HepG2 (cell line): Measurements from ENCODE around the gene TMEM79. TPM values are rescaled to one million over a fixed set of nuclear protein-coding genes. Genes with fewer than 3 reads are reported as not detected.
A peak's percentile ranks its signal among the peaks of the same experiment; 100 is the strongest.

Experiments
- BATF2 ChIP-seq: sonication (generic); formaldehyde crosslinking; IDR thresholded peaks from 2 replicates; pipeline ENCODE4 v1.8.0; 2022; ENCODE audit warnings: mild to moderate bottlenecking, missing genetic modification reagents, moderate library complexity
- BHLHE40 ChIP-seq: IDR thresholded peaks from 2 replicates; pipeline ENCODE4 v1.6.1; 2011; ENCODE audit warnings: low read length, improper control_type of control experiment
- DMAP1 ChIP-seq: IDR thresholded peaks from 2 replicates; pipeline ENCODE4 v1.6.1; 2016
- DRAP1 ChIP-seq: IDR thresholded peaks from 2 replicates; pipeline ENCODE4 v1.6.1; 2016; ENCODE audit warnings: missing genetic modification reagents, missing compliant biosample characterization
- FOXA3 ChIP-seq: IDR thresholded peaks from 2 replicates; pipeline ENCODE4 v1.6.1; 2016; ENCODE audit warnings: missing genetic modification reagents, missing compliant biosample characterization
- GATAD2A ChIP-seq: IDR thresholded peaks from 2 replicates; pipeline ENCODE4 v1.6.1; 2016
- HDAC1 ChIP-seq: sonication (generic); formaldehyde crosslinking; IDR thresholded peaks from 2 replicates; pipeline ENCODE4 v1.5.1; 2020; ENCODE audit warnings: mild to moderate bottlenecking, missing genetic modification reagents
- HDAC2 ChIP-seq: sonication (generic); formaldehyde crosslinking; IDR thresholded peaks from 2 replicates; pipeline ENCODE4 v1.4.0; 2020; ENCODE audit warnings: missing genetic modification reagents
- MAFK ChIP-seq, 2 experiments: IDR thresholded peaks in 1 of 2; conservative IDR thresholded peaks in 1 of 2; 2 replicates each; pipeline ENCODE4 v1.6.1; 2011; ENCODE audit warnings: improper control_type of control experiment in 2 of 2, low read length in 2 of 2
- MTA1 ChIP-seq: sonication (generic); formaldehyde crosslinking; IDR thresholded peaks from 2 replicates; pipeline ENCODE4 v1.4.0; 2020; ENCODE audit warnings: missing genetic modification reagents, mild to moderate bottlenecking, borderline replicate concordance
- POLR2A ChIP-seq, 2 experiments: IDR thresholded peaks; 2 replicates each; pipeline ENCODE4 v1.6.1; 2011; ENCODE audit warnings: low read depth in 2 of 2, low read length in 2 of 2, mild to moderate bottlenecking in 1 of 2, moderate library complexity in 1 of 2; ENCODE audit not compliant: insufficient read depth in 1 of 2
- PRMT3 ChIP-seq: sonication (generic); formaldehyde crosslinking; IDR thresholded peaks from 2 replicates; pipeline ENCODE4 v1.8.1; 2022; ENCODE audit warnings: low read depth, mild to moderate bottlenecking, moderate library complexity, missing genetic modification reagents, borderline replicate concordance
- SMYD3 ChIP-seq: sonication (generic); formaldehyde crosslinking; IDR thresholded peaks from 2 replicates; pipeline ENCODE4 v1.8.1; 2023; ENCODE audit warnings: mild to moderate bottlenecking, missing genetic modification reagents
- TBX2 ChIP-seq: sonication (generic); formaldehyde crosslinking; IDR thresholded peaks from 2 replicates; pipeline ENCODE4 v1.5.0; 2020; ENCODE audit warnings: missing genetic modification reagents, mild to moderate bottlenecking, borderline replicate concordance
- TFAP4 ChIP-seq: sonication (generic); IDR thresholded peaks from 2 replicates; pipeline ENCODE4 v1.6.1; 2016; ENCODE audit warnings: low read depth, borderline replicate concordance
- TGIF2 ChIP-seq: IDR thresholded peaks from 2 replicates; pipeline ENCODE4 v1.6.1; 2016; ENCODE audit warnings: control low read depth, missing compliant biosample characterization
- THAP11 ChIP-seq: IDR thresholded peaks from 2 replicates; pipeline ENCODE4 v1.6.1; 2016; ENCODE audit warnings: missing biosample characterization, missing genetic modification reagents
- YEATS2 ChIP-seq: sonication (generic); formaldehyde crosslinking; IDR thresholded peaks from 2 replicates; pipeline ENCODE4 v1.4.0; 2020; ENCODE audit warnings: missing genetic modification reagents, borderline replicate concordance
- ZFX ChIP-seq: sonication (generic); formaldehyde crosslinking; IDR thresholded peaks from 2 replicates; pipeline ENCODE4 v1.4.0; 2020; ENCODE audit warnings: mild to moderate bottlenecking, low read depth, missing genetic modification reagents, moderate library complexity
- ZNF276 ChIP-seq: sonication (generic); formaldehyde crosslinking; IDR thresholded peaks from 2 replicates; pipeline ENCODE4 v1.4.0; 2020; ENCODE audit warnings: mild to moderate bottlenecking, low read depth, missing genetic modification reagents
- ZNF383 ChIP-seq: sonication (generic); formaldehyde crosslinking; IDR thresholded peaks from 2 replicates; pipeline ENCODE4 v1.4.0; 2020; ENCODE audit warnings: missing genetic modification reagents, mild to moderate bottlenecking, borderline replicate concordance
- ZNF501 ChIP-seq: sonication (generic); formaldehyde crosslinking; IDR thresholded peaks from 2 replicates; pipeline ENCODE4 v1.5.1; 2020; ENCODE audit warnings: mild to moderate bottlenecking, moderate library complexity, missing genetic modification reagents
- ZNF552 ChIP-seq: sonication (generic); formaldehyde crosslinking; IDR thresholded peaks from 2 replicates; pipeline ENCODE4 v1.9.0; 2022; ENCODE audit warnings: missing genetic modification reagents, mild to moderate bottlenecking, borderline replicate concordance
- ZNF7 ChIP-seq: IDR thresholded peaks from 2 replicates; pipeline ENCODE4 v1.6.1; 2016; ENCODE audit warnings: missing biosample characterization, missing genetic modification reagents
- ZNF878 ChIP-seq: sonication (generic); formaldehyde crosslinking; IDR thresholded peaks from 2 replicates; pipeline ENCODE4 v1.8.1; 2023; ENCODE audit warnings: mild to moderate bottlenecking, missing genetic modification reagents, moderate library complexity
- ZSCAN29 ChIP-seq: sonication (generic); formaldehyde crosslinking; conservative IDR thresholded peaks from 2 replicates; pipeline ENCODE4 v1.4.0; 2020; ENCODE audit warnings: mild to moderate bottlenecking, missing genetic modification reagents
- polyA plus RNA-seq, 8 experiments: library from polyadenylated mRNA; depleted of rRNA in 3 of 8; stranded (reverse) in 7 of 8; unstranded in 1 of 8; fragments of >200 nt; fragmentation: Illumina TruSeq in 4 of 8; extraction: Trizol in 4 of 8; gene quantifications; 2 replicates each; pipeline versions ENCODE4 v1.2.1 to v1.2.3, GENCODE V29; 2011 to 2016; ENCODE audit warnings: low read depth in 4 of 8, missing spikeins in 1 of 8, mixed read lengths in 1 of 8; ENCODE audit not compliant: insufficient read depth in 1 of 8
- total RNA-seq, 5 experiments: library from RNA; depleted of rRNA; stranded (reverse); fragments of >200 nt; fragmentation: Illumina TruSeq; extraction: Trizol; gene quantifications; 2 replicates each; pipeline ENCODE4 v1.2.3, GENCODE V29; 2016; ENCODE audit warnings: low read depth in 1 of 5

The TMEM79 gene
- total and polyA plus RNA-seq, 2 of the 13 experiments (the other 11 are each of a cell fraction or from before 2014, with no cell fraction given) = 1.2 to 1.9 TPM

GRCh38 chr1:156295391-156295947, 11.3 kb downstream of the TMEM79 start, which contains the start of gene GLMP (continued):
- TF ChIP-seq ZNF383 (CRISPR knock-in tag) (no peak), HDAC1 (CRISPR knock-in tag) (peak; percentile 71), YEATS2 (CRISPR knock-in tag) (peak; percentile 82; the same call in 1 of the 2 replicates), ZNF7 (CRISPR knock-in tag) (no peak), DRAP1 (peak; percentile 26; the same call in 1 of the 2 replicates), ZNF552 (CRISPR knock-in tag) (no peak), ZNF878 (CRISPR knock-in tag) (0 out of 2 replicates have a peak, but pooled peaks have one; percentile 41), PRMT3 (CRISPR knock-in tag) (no peak), GATAD2A (peak; percentile 32; the same call in 1 of the 2 replicates), DMAP1 (CRISPR knock-in tag) (peak; percentile 22; the same call in 1 of the 2 replicates), HDAC2 (0 out of 2 replicates have a peak, but pooled peaks have one; percentile 30), SMYD3 (no peak), MTA1 (CRISPR knock-in tag) (no peak), MAFK (conservative IDR thresholded peaks at IDR 0.05 in 1 of 2, IDR thresholded peaks at IDR 0.05 in 1 of 2; ENCODE audit: low read length in 2 of 2) (peak in 1 of 2 experiments; percentile 30; a peak in 1 of 4 replicates), BATF2 (CRISPR knock-in tag) (no peak), FOXA3 (CRISPR knock-in tag) (no peak), THAP11 (CRISPR knock-in tag) (peak; percentile 65; the same call in 1 of the 2 replicates), ZFX (CRISPR knock-in tag) (0 out of 2 replicates have a peak, but pooled peaks have one; percentile 22), ZSCAN29 (CRISPR knock-in tag) (0 out of 2 replicates have a peak, but pooled peaks have one; percentile 39), TFAP4 (peak; percentile 93), BHLHE40 (peak; percentile 34; the same call in 1 of the 2 replicates), ZNF501 (CRISPR knock-in tag) (peak; percentile 37; the same call in 1 of the 2 replicates), TBX2 (peak; percentile 81), ZNF276 (no peak), TGIF2 (0 out of 2 replicates have a peak, but pooled peaks have one; percentile 67), POLR2A (IDR thresholded peaks at IDR 0.05; ENCODE audit: insufficient read depth in 1 of 2, low read depth in 2 of 2, low read length in 2 of 2) (peak; percentile 49 to 65; a peak in 3 of 4 replicates)
